ENCODE data around the gene CKAP2. TPM values are rescaled to one million over a fixed set of nuclear protein-coding genes. Genes with fewer than 3 reads are reported as not detected.

The CKAP2 gene
- total and polyA plus RNA-seq, 2 of the 8 experiments (the other 6 are each of a cell fraction or from before 2014, with no cell fraction given), result 8.3 to 70.7 TPM

- no peaks in the 10 kb centered on the region for H3K27me3 ChIP-seq (replicated peaks in 1 of 4; ENCODE audit: control insufficient read depth in 3 of 4, extremely low read depth in 1 of 4, insufficient read depth in 3 of 4, low read length in 3 of 4)
- no peaks in the 10 kb centered on the region for H4K20me1 ChIP-seq (replicated peaks in 1 of 2; ENCODE audit: control insufficient read depth in 1 of 2, insufficient read depth in 2 of 2, low read length in 2 of 2)
- CTCF ChIA-PET (ENCODE audit: partially characterized antibody), result no interaction called here
- no peaks in the 10 kb centered on the region for H3K79me1 ChIP-seq (ENCODE audit: low read depth, low read length)
- H3K27ac ChIP-seq (ENCODE audit: low read depth, low read length), result no peak overlapping the region
- no peaks in the 10 kb centered on the region for H3K23me2 ChIP-seq (ENCODE audit: low read depth, low read length)
- no peak for FAIRE-seq
- no peak overlapping the region for H4K8ac ChIP-seq (ENCODE audit: extremely low read depth, insufficient read depth, low read length)
- no peak overlapping the region for H3K4me3 ChIP-seq (ENCODE audit: extremely low read depth in 1 of 4, insufficient read depth in 2 of 4, low read depth in 3 of 4, low read length in 4 of 4)
- H3K9ac ChIP-seq (replicated peaks in 1 of 4; ENCODE audit: extremely low read depth in 1 of 4, low read depth in 3 of 4, low read length in 3 of 4), result no peak overlapping the region
- no peak overlapping the region for H2AK5ac ChIP-seq (ENCODE audit: low read depth, low read length)
- H3K9me3 ChIP-seq (ENCODE audit: insufficient read depth in 2 of 2, low read depth in 1 of 2, low read length in 1 of 2), result no peaks in the 10 kb centered on the region
- H3K18ac ChIP-seq (ENCODE audit: extremely low read depth, low read length), result no peak overlapping the region
- no peaks in the 10 kb centered on the region for H3K4me1 ChIP-seq (replicated peaks in 1 of 4; ENCODE audit: control insufficient read depth in 3 of 4, insufficient read depth in 4 of 4, low read length in 3 of 4)
- no peak overlapping the region for H4K5ac ChIP-seq (ENCODE audit: insufficient read length, low read depth, low read length)
- no peak overlapping the region for H4K91ac ChIP-seq (replicated peaks; ENCODE audit: insufficient read length, low read length)
- no peak overlapping the region for H2AFZ ChIP-seq (ENCODE audit: low read length)
- H3K4ac ChIP-seq (replicated peaks; ENCODE audit: insufficient read length, low read depth, low read length), result no peak overlapping the region
- H3K36me3 ChIP-seq (ENCODE audit: control insufficient read depth in 2 of 4, insufficient read depth in 4 of 4, low read length in 3 of 4), result peaks cover 0 to 21% (median 6%) of the 10 kb centered on the region in 4 experiments; a peak in 3 of 8 replicates
- H2BK20ac ChIP-seq (ENCODE audit: low read length), result no peak overlapping the region
- H3K14ac ChIP-seq (ENCODE audit: insufficient read length), result no peak overlapping the region
- POLR2A ChIA-PET (ENCODE audit: partially characterized antibody), result interaction anchor here (0.8 kb wide), 1 partner anchor 247 kb away, joined by 3 read pairs; no protein-coding TSS in a partner anchor
- H2BK15ac ChIP-seq (ENCODE audit: low read length), result no peak overlapping the region
- 100% methylated on average over 2 of the region's 3 CpGs; no CpG with 5 or more reads in 1 of the 2 experiments for WGBS, 2 experiments (ENCODE audit: extremely low coverage in 1 of 2, insufficient coverage in 1 of 2, insufficient read length in 1 of 2, insufficient replicate concordance in 2 of 2, low coverage in 1 of 2, low lambda C conversion rate in 2 of 2, missing lambda C conversion rate in 1 of 2)
- no peaks in the 10 kb centered on the region for H3K79me2 ChIP-seq (ENCODE audit: control insufficient read depth in 1 of 2, insufficient read depth in 2 of 2, low read length in 2 of 2)
- H2BK12ac ChIP-seq (ENCODE audit: low read depth, low read length), result no peak overlapping the region
- no peak for DNase-seq (ENCODE audit: low read depth in 1 of 2, low spot score in 2 of 2)
- no peak overlapping the region for H3K23ac ChIP-seq (ENCODE audit: insufficient read length)
- no peak overlapping the region for H3K4me2 ChIP-seq (ENCODE audit: insufficient read depth in 1 of 2, low read depth in 2 of 2, low read length in 2 of 2)
- H3K56ac ChIP-seq (replicated peaks; ENCODE audit: insufficient read length, low read depth, low read length), result no peak overlapping the region
- TF ChIP-seq POLR2A (IDR thresholded peaks at IDR 0.05; ENCODE audit: control extremely low read depth in 1 of 2, low read depth in 2 of 2, low read length in 2 of 2), result no peak
- TF ChIP-seq USF2 (IDR thresholded peaks at IDR 0.05; ENCODE audit: low read length), result no peak
- no peak for TF ChIP-seq RBBP5 (IDR thresholded peaks at IDR 0.05; ENCODE audit: borderline replicate concordance, low read depth, low read length)
- TF ChIP-seq PHF8 (conservative IDR thresholded peaks at IDR 0.05; ENCODE audit: low read depth, low read length), result no peak
- no peak for TF ChIP-seq RAD21 (IDR thresholded peaks at IDR 0.05 in 1 of 2, conservative IDR thresholded peaks at IDR 0.05 in 1 of 2; ENCODE audit: low read depth in 2 of 2, low read length in 2 of 2)
- TF ChIP-seq ZNF274 (IDR thresholded peaks at IDR 0.05; ENCODE audit: borderline replicate concordance, extremely low read depth, low read length), result no peak
- no peak overlapping the region for H2BK120ac ChIP-seq (replicated peaks; ENCODE audit: low read depth, low read length)
- H2BK5ac ChIP-seq (ENCODE audit: low read depth, low read length), result no peak overlapping the region
Measured at GRCh38 chr13:52421216-52421615, 34.1 kb upstream of the CKAP2 start.

Measured in H1 (cell line).